HG02571 (cell line): ENCODE data around the gene ITPKB.

Experiments used
- ATAC-seq: cut with Tn5 transposase; IDR thresholded peaks from one replicate; pipeline ENCODE4 v1.9.1; 2021; ENCODE audit warnings: mild to moderate bottlenecking, moderate library complexity; ENCODE audit not compliant: unreplicated experiment

ITPKB gene

DNA sequence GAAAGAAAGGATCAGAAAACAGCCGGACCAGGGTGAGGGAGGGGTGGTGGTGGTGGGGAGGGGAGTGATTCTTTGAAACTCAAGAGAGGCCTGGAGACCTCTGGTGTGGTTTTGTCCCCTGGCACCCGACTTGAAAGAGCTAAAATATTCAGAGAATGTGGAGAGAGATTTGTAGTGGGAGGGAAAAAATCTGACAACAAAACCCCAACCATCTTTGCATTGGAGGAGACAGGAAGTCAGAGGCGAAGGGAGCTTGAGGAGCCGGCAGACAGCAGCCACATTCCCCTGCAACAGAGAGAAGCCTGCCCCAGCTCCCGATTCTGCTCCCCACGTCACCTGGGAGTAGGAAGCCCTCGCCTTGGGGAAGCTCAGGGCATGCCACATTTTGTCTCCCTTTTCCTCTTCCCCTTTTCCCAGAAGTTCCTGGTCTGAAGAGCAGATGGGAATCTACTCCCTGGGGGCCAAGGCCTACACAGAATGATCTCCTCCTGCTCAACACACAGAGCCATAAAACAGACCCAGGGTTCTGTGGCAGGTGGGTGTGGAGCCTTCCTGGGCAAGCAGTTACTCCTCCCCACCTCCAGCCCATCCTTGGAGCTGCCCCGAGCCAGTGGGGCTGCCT is 84.9 kb downstream of the ITPKB start:
- ATAC-seq, result no peak

GRCh38 chr1:226653311-226653921 is 85.7 kb downstream of the ITPKB start:
- ATAC-seq, result peak; percentile 59

- ATAC-seq, result no peak
These were observed 86.5 kb downstream of the ITPKB start for GRCh38 chr1:226652613-226653012.

DNA sequence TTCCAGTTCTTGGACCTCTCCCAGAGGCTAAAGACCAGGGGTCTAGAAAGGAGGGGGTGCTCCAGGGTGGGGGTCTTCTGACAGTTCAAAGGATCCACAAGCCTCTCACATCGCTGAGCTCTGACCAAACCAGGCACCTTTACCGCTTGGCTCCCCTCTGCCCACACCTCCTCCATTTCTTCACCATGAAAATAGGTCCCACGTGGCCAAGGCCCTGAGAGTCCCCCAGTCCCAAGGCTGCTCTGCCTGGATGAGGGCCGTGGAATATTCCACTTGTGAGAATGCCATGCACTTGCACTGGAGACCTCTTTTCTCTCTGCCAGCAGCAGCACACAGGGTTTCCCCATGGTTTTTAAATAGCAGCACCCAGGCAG is 87.4 kb downstream of the ITPKB start:
- no peak for ATAC-seq

DNA sequence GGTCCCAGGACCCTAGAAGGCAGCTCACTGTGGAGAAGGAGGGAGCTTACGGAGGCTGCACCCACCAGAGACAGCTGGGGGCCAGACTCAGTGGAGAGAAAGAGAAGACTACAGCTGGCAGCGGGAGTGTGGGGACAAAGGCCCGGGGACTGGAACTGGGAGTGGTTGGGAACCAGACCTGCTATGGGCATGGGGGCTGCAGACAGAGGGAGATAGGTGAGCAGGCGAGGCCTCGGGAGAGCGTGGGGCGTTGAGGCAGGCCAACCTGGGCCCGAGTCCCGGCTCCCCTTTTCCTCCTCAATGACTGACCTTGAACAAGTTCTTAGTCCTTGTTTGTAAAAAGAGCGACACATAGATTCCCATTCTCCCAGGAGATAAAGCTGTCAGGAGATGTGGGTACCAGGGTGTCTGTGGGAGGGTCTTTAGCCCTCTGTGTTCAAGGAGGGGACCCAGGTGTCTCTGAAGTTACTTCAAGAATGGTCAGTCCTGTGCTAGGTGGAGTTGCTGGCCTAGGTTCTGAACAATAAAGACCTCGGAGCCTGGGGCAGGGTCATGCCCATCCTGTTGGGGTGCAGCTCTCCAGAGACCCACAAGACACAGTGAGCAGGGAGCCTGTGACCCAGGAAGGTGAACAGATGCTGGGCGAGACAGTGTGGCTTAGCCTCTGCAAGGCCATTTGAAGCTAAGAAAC is 87.9 kb downstream of the ITPKB start:
- ATAC-seq, result no peak

- ATAC-seq, result no peak
These were observed 88.7 kb downstream of the ITPKB start for GRCh38 chr1:226650236-226650841.

- no peak for ATAC-seq
These were observed 89.3 kb downstream of the ITPKB start for GRCh38 chr1:226649780-226650179.

DNA sequence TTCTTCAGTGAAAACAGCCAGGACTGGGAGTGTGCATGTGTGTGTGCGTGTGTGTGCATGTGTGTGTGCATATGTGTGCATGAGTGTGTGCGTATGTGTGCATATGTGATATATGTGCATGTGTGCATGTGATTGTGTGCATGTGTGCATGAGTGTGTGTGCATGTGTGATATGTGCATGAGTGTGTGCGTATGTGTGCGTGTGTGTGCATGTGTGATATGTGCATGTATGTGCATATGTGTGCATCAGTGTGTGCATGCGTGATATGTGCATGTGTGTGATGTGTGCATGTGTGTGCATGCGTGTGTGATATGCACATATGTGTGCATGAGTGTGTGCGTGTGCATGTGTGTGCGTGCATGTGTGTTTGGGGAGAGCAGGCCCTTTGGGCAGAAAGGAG is 89.8 kb downstream of the ITPKB start:
- no peak for ATAC-seq

- no peak for ATAC-seq
These were observed 90.7 kb downstream of the ITPKB start for GRCh38 chr1:226648421-226648820.

DNA sequence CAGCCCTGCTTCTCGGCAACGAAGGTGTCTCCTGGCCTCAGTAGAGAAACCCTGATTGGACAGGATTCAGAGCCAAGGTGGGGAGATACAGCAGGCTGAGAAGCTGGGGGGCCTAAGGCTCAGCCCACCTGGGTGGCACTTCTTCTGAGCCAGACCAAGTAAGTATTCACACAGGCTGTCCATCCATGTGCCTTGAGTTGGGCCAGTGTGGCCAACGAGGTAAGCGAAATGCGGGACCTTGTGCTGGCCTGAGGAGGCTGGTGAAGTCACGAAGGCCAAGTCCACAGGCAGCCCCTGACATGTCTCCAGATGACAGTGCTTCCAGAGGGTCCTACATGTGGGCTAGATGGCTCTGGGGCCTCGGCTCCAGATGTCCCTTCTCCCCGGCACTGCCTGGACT is 91.4 kb downstream of the ITPKB start:
- ATAC-seq, result no peak

DNA sequence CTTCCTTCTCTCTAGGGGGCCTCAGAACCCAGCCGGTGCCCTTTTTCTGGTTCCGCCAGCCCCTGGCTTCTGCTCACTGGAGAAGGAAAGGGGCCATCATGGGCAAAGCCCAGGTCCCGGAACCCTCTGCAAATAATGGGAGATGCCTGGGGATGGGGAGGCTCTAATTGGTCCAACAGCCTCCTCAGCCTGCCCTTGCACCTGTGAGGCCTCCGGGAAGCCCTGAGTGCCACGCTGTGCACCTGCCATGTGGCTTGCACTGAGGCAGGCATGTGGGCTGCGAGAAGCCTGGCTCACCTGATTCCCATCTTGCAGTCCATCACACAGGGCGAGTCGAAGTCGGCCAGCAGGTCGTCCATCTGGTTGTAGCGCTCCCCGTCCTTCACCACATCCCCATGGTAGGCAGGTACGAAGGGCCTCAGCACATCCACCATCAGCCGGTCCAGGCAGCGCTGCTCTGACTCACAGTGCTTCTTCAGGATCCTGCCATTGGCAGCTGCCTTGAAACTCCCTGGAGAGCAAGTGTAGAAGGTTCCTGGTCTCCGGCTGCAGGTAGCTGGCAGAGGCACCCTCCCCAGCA is 92.1 kb downstream of the ITPKB start:
- no peak for ATAC-seq

DNA sequence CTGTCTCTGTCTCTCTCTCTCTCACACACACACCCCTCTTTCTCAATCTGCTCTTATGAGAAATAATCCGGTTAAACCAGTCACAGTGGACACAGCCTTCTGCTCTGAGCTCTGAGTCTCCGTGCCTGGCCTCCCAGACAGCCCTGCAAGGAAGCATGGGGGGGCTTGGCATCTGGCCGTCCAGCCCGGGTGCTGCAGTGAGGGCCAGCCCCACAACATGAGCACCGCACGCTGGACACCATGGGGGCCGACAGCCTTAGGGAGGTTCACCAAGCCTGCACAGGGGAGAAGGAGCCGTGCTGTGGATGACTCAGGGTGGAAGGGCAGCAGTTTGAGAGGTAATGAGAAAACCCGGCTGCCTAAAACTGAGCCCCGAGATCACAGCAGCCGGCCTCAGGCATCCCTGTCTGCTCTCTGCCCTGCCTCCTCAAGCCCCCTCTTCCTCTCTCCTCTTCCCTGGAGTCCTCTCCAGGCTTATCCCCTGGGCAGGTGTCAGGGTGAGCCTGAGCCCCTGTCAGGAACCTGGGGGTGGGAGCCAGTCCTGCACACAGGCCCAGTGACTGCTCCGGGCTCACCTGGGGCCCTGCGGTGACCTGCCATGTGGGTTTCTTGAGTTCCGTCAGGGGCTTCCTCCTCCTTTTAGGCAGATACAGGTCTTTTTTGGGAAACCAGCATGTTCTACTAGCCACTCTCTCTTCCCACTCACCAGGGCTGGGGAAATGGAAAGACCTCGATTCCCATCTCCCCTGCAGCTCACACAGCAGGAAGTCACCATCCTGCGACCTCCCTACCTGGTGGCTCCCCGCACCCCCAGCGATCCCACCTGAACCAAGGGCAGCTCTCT is 92.8 kb downstream of the ITPKB start:
- ATAC-seq, result no peak

DNA sequence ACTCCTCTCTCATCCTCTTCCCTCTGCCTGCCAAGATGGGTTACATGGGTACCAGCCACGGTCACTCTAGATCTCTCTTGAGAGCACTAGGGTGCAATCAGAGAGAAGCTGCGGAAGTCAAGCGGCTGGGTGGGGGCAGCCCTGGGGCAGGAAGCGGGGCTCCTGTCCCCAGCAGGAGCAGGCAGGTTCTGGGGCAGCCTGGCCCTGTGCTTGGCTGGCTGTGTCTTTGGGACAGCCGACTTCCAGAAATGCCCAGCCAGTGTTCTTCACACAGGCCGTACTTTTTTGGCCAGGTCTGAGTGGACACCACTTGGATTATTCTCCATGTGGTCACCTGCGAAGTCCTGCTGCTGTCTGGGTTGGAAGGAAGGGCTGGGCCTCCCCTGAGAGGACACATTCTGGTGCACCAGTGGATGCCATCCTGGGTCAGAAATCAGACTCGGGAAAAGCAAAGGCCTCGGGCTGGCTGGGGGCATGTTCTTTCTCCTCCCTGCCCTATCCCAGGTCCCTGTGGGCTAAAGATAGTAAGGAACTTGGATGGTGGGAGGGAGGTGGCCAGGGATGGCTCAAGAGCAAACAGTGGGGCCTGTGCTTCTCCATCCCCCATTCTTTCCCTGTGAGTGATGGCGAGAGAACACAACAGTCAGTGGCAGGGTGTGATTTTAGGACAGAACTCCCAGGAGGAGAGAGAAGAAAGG is 93.7 kb downstream of the ITPKB start:
- no peak for ATAC-seq

GRCh38 chr1:226644541-226645176 is 94.4 kb downstream of the ITPKB start:
- no peak for ATAC-seq

GRCh38 chr1:226643611-226644540 is 95.2 kb downstream of the ITPKB start:
- ATAC-seq, result peak; percentile 33

- peak; percentile 66 for ATAC-seq
These were observed 95.9 kb downstream of the ITPKB start for GRCh38 chr1:226643177-226643576.

DNA sequence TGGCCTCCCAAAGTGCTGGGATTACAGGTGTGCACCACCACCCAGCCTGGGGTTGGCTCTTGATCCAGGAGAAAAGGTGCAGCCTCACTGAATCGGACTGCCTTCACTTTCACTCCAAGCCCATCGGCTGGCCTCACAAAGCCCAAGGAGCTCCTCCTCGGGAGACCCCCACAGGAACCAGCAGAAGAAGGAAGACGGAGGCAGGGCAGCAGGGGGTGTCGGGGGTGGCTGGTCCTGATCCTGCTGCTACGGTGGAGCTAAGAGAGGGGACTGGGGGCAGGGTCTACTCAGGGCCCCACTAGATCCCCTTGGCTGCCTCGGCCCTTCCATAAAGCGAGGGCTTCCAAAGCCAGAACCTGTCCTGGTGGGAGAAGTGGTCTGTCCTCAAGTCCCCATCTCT is 96.7 kb downstream of the ITPKB start:
- no peak for ATAC-seq

DNA sequence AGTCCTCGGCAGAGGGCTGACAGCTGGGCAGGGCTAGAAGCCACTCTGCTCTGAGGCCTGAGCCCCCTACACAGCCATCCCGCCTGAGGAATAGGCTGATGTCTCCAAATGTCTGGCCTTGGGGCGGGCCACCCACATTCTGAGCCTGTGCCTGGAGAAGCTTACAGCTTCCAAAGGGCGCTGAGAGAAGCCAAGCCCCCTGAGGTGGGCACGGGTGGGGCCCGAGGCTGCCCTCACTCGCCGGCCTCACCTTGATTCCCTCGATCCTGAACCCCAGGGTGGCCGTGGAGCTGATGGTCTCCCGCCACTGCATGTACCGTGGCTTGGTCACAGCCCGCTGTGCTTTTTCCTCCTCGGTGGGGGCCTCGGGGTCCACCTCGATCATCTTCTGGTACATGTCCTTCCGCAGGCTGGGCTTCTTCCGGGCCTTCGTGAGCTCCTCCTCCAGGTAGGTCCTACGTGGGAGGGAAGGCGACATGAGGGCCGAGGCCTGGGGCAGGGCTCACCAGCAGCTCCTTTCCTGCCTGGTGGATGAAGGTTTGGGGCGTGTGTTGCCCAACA is 97.3 kb downstream of the ITPKB start:
- ATAC-seq, result no peak
